ENCODE data around the gene SPRR1B. TPM values are rescaled to one million over a fixed set of nuclear protein-coding genes. Genes with fewer than 3 reads are reported as not detected.

SPRR1B gene
- total RNA-seq, 1 experiment from 2014 or later: not detected

DNA sequence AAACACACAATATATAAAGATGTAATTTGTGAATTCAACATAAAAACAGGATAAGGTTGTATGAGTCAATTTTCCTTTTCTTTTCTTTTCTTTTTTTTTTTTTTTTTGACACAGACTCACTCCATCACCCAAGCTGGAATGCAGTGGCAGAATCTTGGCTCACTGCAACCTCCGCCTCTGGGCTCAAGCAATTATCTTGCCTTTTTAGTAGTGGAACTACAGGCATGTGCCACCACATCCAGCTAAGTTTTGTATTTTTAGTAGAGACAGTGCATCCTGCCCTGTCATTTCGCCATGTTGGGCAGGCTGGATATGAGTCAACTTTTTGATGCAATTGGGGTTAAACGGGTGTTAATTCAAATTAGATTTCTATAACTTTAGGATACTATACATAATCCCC, 50.7 kb downstream of the SPRR1B start:
- Mint-ChIP-seq H3K27me3 (ENCODE audit: low read depth) (no peaks in the 10 kb centered on the region; the same call in 1 of the 2 replicates), H3K36me3 (ENCODE audit: insufficient read depth in 1 of 3, low read depth in 3 of 3) (peaks cover 0 to 7% (median 0%) of the 10 kb centered on the region in 3 experiments; a peak in 2 of 7 replicates), H3K4me3 (no peak overlapping the region), H3K4me1 (peaks cover 3 to 7% of the 10 kb centered on the region in 2 experiments), H3K27ac (no peak overlapping the region), H3K9me3 (peaks cover 14 to 18% of the 10 kb centered on the region in 2 experiments)
- no peak overlapping the region for H2BK12ac ChIP-seq (ENCODE audit: insufficient read length, low read depth, low read length)
- H3K79me1 ChIP-seq (ENCODE audit: insufficient read depth, low read depth, low read length, poor library complexity, severe bottlenecking): no peaks in the 10 kb centered on the region
- no peak overlapping the region for H3K9ac ChIP-seq (ENCODE audit: extremely low read depth, insufficient read length, low read length)
- no peak overlapping the region for H3K4me2 ChIP-seq (ENCODE audit: insufficient read depth, insufficient read length, low read length)
- no peak overlapping the region for H3K14ac ChIP-seq (ENCODE audit: insufficient read depth, low read length)
- no peak overlapping the region for H3T11ph ChIP-seq (ENCODE audit: low read length)
- no peak overlapping the region for H2AK5ac ChIP-seq (ENCODE audit: insufficient read length, low read length)
- H2BK15ac ChIP-seq (ENCODE audit: low read depth, low read length): no peak overlapping the region
- no peak overlapping the region for H2AFZ ChIP-seq (ENCODE audit: low read length)
- no peak overlapping the region for H3K56ac ChIP-seq (ENCODE audit: insufficient read length, low read depth, low read length)
- H3K79me2 ChIP-seq (ENCODE audit: insufficient read depth, low read length): no peaks in the 10 kb centered on the region
- H3K23me2 ChIP-seq (ENCODE audit: insufficient read length, low read depth, low read length, poor library complexity, severe bottlenecking): no peaks in the 10 kb centered on the region
- no peak overlapping the region for H2BK20ac ChIP-seq (ENCODE audit: low read depth, low read length, poor library complexity, severe bottlenecking)
- no peaks in the 10 kb centered on the region for H3K27me3 ChIP-seq (ENCODE audit: insufficient read depth, low read length)
- no peak overlapping the region for H3K23ac ChIP-seq (ENCODE audit: insufficient read length, low read depth, low read length)
- no peaks in the 10 kb centered on the region for H3K4me1 ChIP-seq (ENCODE audit: insufficient read depth, low read length)
- no peak for DNase-seq
- H3K18ac ChIP-seq (ENCODE audit: insufficient read length, low read depth, low read length): no peak overlapping the region
- no peak overlapping the region for H2BK5ac ChIP-seq (ENCODE audit: insufficient read length, low read length)
- no peak overlapping the region for H3K27ac ChIP-seq (ENCODE audit: insufficient read length, low read depth, low read length)
- no peaks in the 10 kb centered on the region for H3K9me3 ChIP-seq (ENCODE audit: control insufficient read depth, low read depth, low read length)
- no peak overlapping the region for H4K91ac ChIP-seq (ENCODE audit: insufficient read length, low read depth, low read length)
- H3K4ac ChIP-seq (ENCODE audit: low read depth, low read length): no peak overlapping the region
- no CpG with 5 or more reads among the region's 3 CpGs for WGBS (ENCODE audit: extremely low coverage, insufficient read length, low lambda C conversion rate)
- no peak overlapping the region for H2BK120ac ChIP-seq (ENCODE audit: low read depth, low read length, poor library complexity, severe bottlenecking)
- TF ChIP-seq, protein P1, sequence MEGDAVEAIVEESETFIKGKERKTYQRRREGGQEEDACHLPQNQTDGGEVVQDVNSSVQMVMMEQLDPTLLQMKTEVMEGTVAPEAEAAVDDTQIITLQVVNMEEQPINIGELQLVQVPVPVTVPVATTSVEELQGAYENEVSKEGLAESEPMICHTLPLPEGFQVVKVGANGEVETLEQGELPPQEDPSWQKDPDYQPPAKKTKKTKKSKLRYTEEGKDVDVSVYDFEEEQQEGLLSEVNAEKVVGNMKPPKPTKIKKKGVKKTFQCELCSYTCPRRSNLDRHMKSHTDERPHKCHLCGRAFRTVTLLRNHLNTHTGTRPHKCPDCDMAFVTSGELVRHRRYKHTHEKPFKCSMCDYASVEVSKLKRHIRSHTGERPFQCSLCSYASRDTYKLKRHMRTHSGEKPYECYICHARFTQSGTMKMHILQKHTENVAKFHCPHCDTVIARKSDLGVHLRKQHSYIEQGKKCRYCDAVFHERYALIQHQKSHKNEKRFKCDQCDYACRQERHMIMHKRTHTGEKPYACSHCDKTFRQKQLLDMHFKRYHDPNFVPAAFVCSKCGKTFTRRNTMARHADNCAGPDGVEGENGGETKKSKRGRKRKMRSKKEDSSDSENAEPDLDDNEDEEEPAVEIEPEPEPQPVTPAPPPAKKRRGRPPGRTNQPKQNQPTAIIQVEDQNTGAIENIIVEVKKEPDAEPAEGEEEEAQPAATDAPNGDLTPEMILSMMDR (conservative IDR thresholded peaks at IDR 0.05): no peak
- H4K8ac ChIP-seq (replicated peaks; ENCODE audit: insufficient read length, low read depth, low read length): no peak overlapping the region
- H4K20me1 ChIP-seq (ENCODE audit: control insufficient read depth, insufficient read depth, insufficient read length): no peaks in the 10 kb centered on the region
- H4K5ac ChIP-seq (ENCODE audit: insufficient read length, low read depth, low read length): no peak overlapping the region

Other genes with a start within 250 kb of the SPRR1B start
- gene LCE1E, start 244.9 kb upstream of the SPRR1B start, total RNA-seq (2021): not detected in 2 replicates
- gene LCE1D, start 234.5 kb upstream of the SPRR1B start, total RNA-seq (2021): not detected in 2 replicates
- not detected in 2 replicates for gene LCE1C, start 224.6 kb upstream of the SPRR1B start, total RNA-seq (2021)
- not detected in 2 replicates for gene LCE1B, start 219.2 kb upstream of the SPRR1B start, total RNA-seq (2021)
- not detected in 2 replicates for gene LCE1A, start 203.7 kb upstream of the SPRR1B start, total RNA-seq (2021)
- not detected in 2 replicates for gene LCE6A, start 188.3 kb upstream of the SPRR1B start, total RNA-seq (2021)
- gene LCE7A, start 171.2 kb upstream of the SPRR1B start, total RNA-seq (2021): not detected in 2 replicates
- not detected in 2 replicates for gene SMCP, start 152.9 kb upstream of the SPRR1B start, total RNA-seq (2021)
- gene IVL, start 122.7 kb upstream of the SPRR1B start, total RNA-seq (2021): not detected in 2 replicates
- not detected in 2 replicates for gene SPRR5, start 84.0 kb upstream of the SPRR1B start, total RNA-seq (2021)
- gene SPRR4, start 60.6 kb upstream of the SPRR1B start, total RNA-seq (2021): not detected in 2 replicates
- not detected in 2 replicates for gene SPRR1A, start 47.1 kb upstream of the SPRR1B start, total RNA-seq (2021)
- gene SPRR3, start 29.5 kb upstream of the SPRR1B start, total RNA-seq (2021): not detected in 2 replicates
- not detected in 2 replicates for gene SPRR2D, start 9.9 kb downstream of the SPRR1B start, total RNA-seq (2021)
- not detected in 2 replicates for gene SPRR2A, start 26.3 kb downstream of the SPRR1B start, total RNA-seq (2021)
- not detected in 2 replicates for gene SPRR2B, start 40.4 kb downstream of the SPRR1B start, total RNA-seq (2021)
- gene SPRR2E, start 63.3 kb downstream of the SPRR1B start, total RNA-seq (2021): not detected in 2 replicates
- gene SPRR2F, start 82.3 kb downstream of the SPRR1B start, total RNA-seq (2021): not detected in 2 replicates
- gene SPRR2G, start 119.7 kb downstream of the SPRR1B start, total RNA-seq (2021): not detected in 2 replicates
- gene LELP1, start 172.2 kb downstream of the SPRR1B start, total RNA-seq (2021): not detected in 2 replicates
- not detected in 2 replicates for gene PRR9, start 186.4 kb downstream of the SPRR1B start, total RNA-seq (2021)
- gene LORICRIN, start 228.5 kb downstream of the SPRR1B start, total RNA-seq (2021): not detected in 2 replicates

Measured in H9 (cell line).